ENCODE results near the gene C12orf50. TPM values are rescaled to one million over a fixed set of nuclear protein-coding genes. Genes with fewer than 3 reads are reported as not detected.

Gene C12orf50
- total and polyA plus RNA-seq, 10 donors: 0.17 to 0.27 (median 0.19) TPM; not detected in 7

DNA sequence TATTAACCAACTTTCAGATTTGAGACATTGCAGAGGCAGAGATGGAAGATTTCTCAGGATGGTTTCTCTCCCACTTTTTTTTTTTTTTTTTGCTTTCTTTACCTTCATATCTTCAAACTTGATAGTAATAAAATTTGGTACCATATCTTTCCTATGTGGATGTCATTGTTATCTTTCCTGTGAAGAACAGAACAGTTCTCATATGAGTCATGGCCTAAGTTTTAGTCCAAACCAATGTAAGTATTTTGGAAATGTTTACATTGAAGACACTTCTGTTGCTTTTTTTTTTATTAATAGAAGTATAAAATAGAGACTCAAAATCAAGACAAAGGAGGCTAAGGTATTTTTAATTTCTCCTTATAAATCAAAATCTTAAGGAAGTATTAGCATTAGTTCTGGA, 95.2 kb downstream of the C12orf50 start:
- no peak overlapping the region for H3K4me3 ChIP-seq
- H3K36me3 ChIP-seq: no peaks in the 10 kb centered on the region
- DNase-seq: no peak
- intact Hi-C loops (cut with DNase I; ENCODE audit: low total_unique reads): no loop called here
- no peak overlapping the region for H3K27ac ChIP-seq
- H3K27me3 ChIP-seq (replicated peaks in 1 of 7): peaks cover 0 to 4% (median 0%) of the 10 kb centered on the region in 7 donors
- H3K4me1 ChIP-seq: no peaks in the 10 kb centered on the region
- TF ChIP-seq, protein P1, sequence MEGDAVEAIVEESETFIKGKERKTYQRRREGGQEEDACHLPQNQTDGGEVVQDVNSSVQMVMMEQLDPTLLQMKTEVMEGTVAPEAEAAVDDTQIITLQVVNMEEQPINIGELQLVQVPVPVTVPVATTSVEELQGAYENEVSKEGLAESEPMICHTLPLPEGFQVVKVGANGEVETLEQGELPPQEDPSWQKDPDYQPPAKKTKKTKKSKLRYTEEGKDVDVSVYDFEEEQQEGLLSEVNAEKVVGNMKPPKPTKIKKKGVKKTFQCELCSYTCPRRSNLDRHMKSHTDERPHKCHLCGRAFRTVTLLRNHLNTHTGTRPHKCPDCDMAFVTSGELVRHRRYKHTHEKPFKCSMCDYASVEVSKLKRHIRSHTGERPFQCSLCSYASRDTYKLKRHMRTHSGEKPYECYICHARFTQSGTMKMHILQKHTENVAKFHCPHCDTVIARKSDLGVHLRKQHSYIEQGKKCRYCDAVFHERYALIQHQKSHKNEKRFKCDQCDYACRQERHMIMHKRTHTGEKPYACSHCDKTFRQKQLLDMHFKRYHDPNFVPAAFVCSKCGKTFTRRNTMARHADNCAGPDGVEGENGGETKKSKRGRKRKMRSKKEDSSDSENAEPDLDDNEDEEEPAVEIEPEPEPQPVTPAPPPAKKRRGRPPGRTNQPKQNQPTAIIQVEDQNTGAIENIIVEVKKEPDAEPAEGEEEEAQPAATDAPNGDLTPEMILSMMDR (IDR thresholded peaks at IDR 0.05 in 8 of 11, conservative IDR thresholded peaks at IDR 0.05 in 3 of 11): no peak
- TF ChIP-seq POLR2AphosphoS5 (IDR thresholded peaks at IDR 0.05): no peak
- TF ChIP-seq POLR2A (IDR thresholded peaks at IDR 0.05): no peak
- peaks cover 0 to 7% (median 0%) of the 10 kb centered on the region in 8 donors for H3K9me3 ChIP-seq

DNA sequence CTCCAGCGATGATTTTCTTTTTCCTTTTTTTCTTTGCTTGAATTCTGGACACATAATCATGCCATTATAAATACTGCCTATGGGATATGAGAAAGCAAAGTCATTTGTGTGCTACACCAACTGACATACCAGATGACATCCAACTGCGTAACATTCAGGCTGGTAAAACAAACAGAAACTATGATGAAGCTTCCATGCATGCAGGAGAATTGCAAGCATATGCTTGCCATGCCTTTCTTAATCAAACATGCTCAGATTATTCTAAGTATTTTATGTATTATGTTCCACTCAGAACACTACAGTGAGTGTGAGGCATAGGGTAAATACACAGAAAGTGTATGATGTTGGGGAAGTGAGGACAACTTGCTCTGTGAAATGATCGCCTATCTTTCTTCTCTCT, 97.4 kb downstream of the C12orf50 start:
- no peaks in the 10 kb centered on the region for H3K36me3 ChIP-seq
- H3K27ac ChIP-seq: no peak overlapping the region
- intact Hi-C loops (cut with DNase I; ENCODE audit: low total_unique reads): no loop called here
- DNase-seq: no peak
- no peaks in the 10 kb centered on the region for H3K9me3 ChIP-seq
- TF ChIP-seq, protein P1 (IDR thresholded peaks at IDR 0.05 in 8 of 11, conservative IDR thresholded peaks at IDR 0.05 in 3 of 11): no peak
- no peak for TF ChIP-seq POLR2AphosphoS5 (IDR thresholded peaks at IDR 0.05)
- TF ChIP-seq POLR2A (IDR thresholded peaks at IDR 0.05): no peak
- H3K4me3 ChIP-seq: no peak overlapping the region
- no peaks in the 10 kb centered on the region for H3K4me1 ChIP-seq
- peaks cover 0 to 4% (median 0%) of the 10 kb centered on the region in 7 donors for H3K27me3 ChIP-seq (replicated peaks in 1 of 7)
- 80 to 94% (median 88%) methylated on average over 3 of the region's 3 CpGs for WGBS, 5 donors

DNA sequence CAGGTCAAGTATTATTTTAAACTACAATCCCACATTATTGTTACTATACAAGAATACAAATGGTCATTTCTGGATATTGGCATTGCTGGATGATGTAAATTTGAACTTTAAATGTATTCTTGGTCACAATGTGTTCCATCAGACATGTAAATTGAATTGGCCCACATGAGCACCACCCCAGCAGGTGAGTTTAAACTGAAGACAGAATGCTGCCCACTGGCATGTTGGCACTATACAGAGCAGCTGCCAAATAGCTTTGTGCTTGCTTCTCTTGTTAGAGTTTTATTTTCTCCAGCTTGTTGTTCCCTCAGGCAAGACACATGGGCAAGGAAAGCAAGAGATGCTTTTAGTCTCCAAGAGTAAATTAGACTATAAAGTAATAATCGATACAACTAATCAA, 98.6 kb downstream of the C12orf50 start:
- no peak overlapping the region for H3K27ac ChIP-seq
- TF ChIP-seq, protein P1 (IDR thresholded peaks at IDR 0.05 in 8 of 11, conservative IDR thresholded peaks at IDR 0.05 in 3 of 11): no peak
- TF ChIP-seq POLR2AphosphoS5 (IDR thresholded peaks at IDR 0.05): no peak
- DNase-seq: no peak
- H3K27me3 ChIP-seq (replicated peaks in 1 of 7): peaks cover 0 to 4% (median 0%) of the 10 kb centered on the region in 7 donors
- H3K4me1 ChIP-seq: no peaks in the 10 kb centered on the region
- H3K36me3 ChIP-seq: no peaks in the 10 kb centered on the region
- no peaks in the 10 kb centered on the region for H3K9me3 ChIP-seq
- intact Hi-C loops (cut with DNase I; ENCODE audit: low total_unique reads): no loop called here
- H3K4me3 ChIP-seq: no peak overlapping the region
- 81 to 93% (median 84%) methylated on average over 1 of the region's 1 CpG for WGBS, 5 donors

Small RNA genes lying within 50 kb of the gene (small RNA-seq; reads per million reads assigned to genes)
- gene RNA5SP364: 0 reads per million in 4 donors

Other genes starting within 250 kb of the C12orf50 start
- gene CEP290, start 112.7 kb upstream of the C12orf50 start, total RNA-seq: 10 to 100 TPM; 13.8 to 27.1 (median 15.7) TPM
- gene CEP290, start 112.7 kb upstream of the C12orf50 start, polyA plus RNA-seq: 1 to 10 TPM; 4.2 to 4.9 (median 4.6) TPM
- 10 to 100 TPM in 5 of 7 donors, 1 to 10 TPM in 2; 9.9 to 14.5 (median 11.6) TPM for gene TMTC3, start 112.9 kb upstream of the C12orf50 start, total RNA-seq
- gene TMTC3, start 112.9 kb upstream of the C12orf50 start, polyA plus RNA-seq: 1 to 10 TPM; 1.5 to 1.8 (median 1.8) TPM

Measured in spleen (tissue), 11 donors.